Ascending aorta (tissue), 2 donors: ENCODE measurements around the gene C2CD2L. TPM values are rescaled to one million over a fixed set of nuclear protein-coding genes. Genes with fewer than 3 reads are reported as not detected.

Experiments used
- DNase-seq, 2 donors: peaks; one replicate each; pipeline ENCODE4 v3.0.0-alpha.2; 2019; ENCODE audit warnings: low spot score in 2 of 2
- H3K27ac ChIP-seq, 2 donors: fragments of 200-600 bp; sonication (generic); one replicate each; pipeline ENCODE4 v1.5.1; 2016 to 2017; ENCODE audit warnings: mild to moderate bottlenecking in 1 of 2
- H3K27me3 ChIP-seq: fragments of 200-600 bp; sonication (generic); one replicate; pipeline ENCODE4 v1.5.1; 2017
- H3K36me3 ChIP-seq, 2 donors: fragments of 200-600 bp; sonication (generic); one replicate each; pipeline ENCODE4 v1.5.1; 2016
- H3K4me1 ChIP-seq, 2 donors: fragments of 200-600 bp; sonication (generic); one replicate each; pipeline ENCODE4 v1.5.1; 2016 to 2017; ENCODE audit warnings: mild to moderate bottlenecking in 1 of 2
- H3K4me3 ChIP-seq, 2 donors: fragments of 200-600 bp; sonication (generic); one replicate each; pipeline ENCODE4 v1.5.1; 2016 to 2017; ENCODE audit warnings: mild to moderate bottlenecking in 1 of 2
- H3K9me3 ChIP-seq, 2 donors: fragments of 200-600 bp; sonication (generic); one replicate each; pipeline ENCODE4 v1.5.1; 2016
- intact Hi-C: fragments of 100-400 bp; cut with DNase I; formaldehyde crosslinking; loops from one replicate; pipeline ENCODE4 v1.15.1; 2023
- total RNA-seq: library from RNA; depleted of rRNA; stranded (reverse); fragments of >200 nt; gene quantifications from one replicate; pipeline ENCODE4 v1.1.0, GENCODE V29; 2016
- TF ChIP-seq, protein P1 (sequence below), 3 experiments: fragments of 200-600 bp in 2 of 3; fragments of 450-650 bp in 1 of 3; sonication (generic) in 2 of 3; IDR thresholded peaks; one replicate each; pipeline ENCODE4 v1.5.1; 2016 to 2019; ENCODE audit warnings: antibody characterized with exemption in 3 of 3, mild to moderate bottlenecking in 1 of 3, moderate library complexity in 1 of 3

Gene C2CD2L
- total RNA-seq, 1 donor from 2014 or later = 16.7 TPM

DNA sequence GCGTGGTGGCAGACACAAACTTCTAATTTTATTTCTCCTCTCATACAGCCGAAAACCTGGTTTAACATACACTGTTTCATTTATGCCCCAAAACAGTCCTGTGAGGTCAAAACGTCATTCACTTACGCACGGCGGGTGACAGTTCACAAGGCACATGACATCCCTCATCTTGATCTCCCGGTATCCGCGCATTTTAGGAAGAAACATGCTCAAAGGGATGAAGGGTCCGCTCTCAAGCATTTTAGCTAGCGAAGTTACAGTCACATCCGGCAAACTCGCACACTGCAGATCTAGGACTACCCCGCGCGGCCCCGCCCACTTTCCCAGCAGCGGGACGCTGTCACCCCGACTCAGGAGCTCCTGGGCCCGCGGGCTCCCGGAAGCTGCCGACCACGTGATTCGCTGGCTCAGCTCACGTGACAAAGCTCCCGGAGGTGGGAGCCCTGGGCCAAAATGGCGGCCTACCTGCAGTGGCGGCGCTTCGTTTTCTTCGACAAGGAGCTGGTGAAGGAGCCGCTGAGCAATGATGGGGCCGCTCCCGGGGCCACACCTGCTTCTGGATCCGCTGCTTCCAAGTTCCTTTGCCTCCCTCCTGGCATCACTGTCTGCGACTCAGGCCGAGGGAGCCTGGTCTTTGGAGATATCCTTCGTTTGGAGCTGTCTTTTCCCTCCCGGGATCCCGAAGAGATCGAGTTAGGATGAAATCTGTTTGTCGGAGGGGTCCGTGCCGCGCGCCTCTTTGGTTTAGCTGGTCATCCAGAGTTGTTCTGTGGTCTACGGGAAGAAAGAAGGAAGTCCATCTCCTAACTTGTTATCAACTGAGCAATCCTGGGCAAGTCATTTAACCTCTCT, 39.5 kb upstream of the C2CD2L start, which contains the start of gene VPS11:
Gene VPS11, plus strand, starts transcription at position 448 of the 852 bp plus-strand sequence. Its CDS starts 6 bp downstream, at position 454.
- Histone ChIP-seq H3K36me3 (peaks cover 21 to 23% of the 10 kb centered on the region in 2 donors), H3K27ac (peak within 1 kb of the TSS; percentile 89 to 91), H3K4me3 (peak within 1 kb of the TSS; percentile 82 to 97), H3K4me1 (peaks cover 10 to 28% of the 10 kb centered on the region in 2 donors), H3K27me3 (no peaks in the 10 kb centered on the region), H3K9me3 (no peaks in the 10 kb centered on the region)
- intact Hi-C loops = loop anchor here (1.0 to 5.0 kb wide), 4 partner anchors 10 to 69 kb away; partner anchors contain the start of genes CENATAC, HINFP, HMBS and HYOU1
- TF ChIP-seq, protein P1, sequence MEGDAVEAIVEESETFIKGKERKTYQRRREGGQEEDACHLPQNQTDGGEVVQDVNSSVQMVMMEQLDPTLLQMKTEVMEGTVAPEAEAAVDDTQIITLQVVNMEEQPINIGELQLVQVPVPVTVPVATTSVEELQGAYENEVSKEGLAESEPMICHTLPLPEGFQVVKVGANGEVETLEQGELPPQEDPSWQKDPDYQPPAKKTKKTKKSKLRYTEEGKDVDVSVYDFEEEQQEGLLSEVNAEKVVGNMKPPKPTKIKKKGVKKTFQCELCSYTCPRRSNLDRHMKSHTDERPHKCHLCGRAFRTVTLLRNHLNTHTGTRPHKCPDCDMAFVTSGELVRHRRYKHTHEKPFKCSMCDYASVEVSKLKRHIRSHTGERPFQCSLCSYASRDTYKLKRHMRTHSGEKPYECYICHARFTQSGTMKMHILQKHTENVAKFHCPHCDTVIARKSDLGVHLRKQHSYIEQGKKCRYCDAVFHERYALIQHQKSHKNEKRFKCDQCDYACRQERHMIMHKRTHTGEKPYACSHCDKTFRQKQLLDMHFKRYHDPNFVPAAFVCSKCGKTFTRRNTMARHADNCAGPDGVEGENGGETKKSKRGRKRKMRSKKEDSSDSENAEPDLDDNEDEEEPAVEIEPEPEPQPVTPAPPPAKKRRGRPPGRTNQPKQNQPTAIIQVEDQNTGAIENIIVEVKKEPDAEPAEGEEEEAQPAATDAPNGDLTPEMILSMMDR (IDR thresholded peaks at IDR 0.05) = no peak
- peak; percentile 89 to 99 for DNase-seq

GRCh38 chr11:119077839-119078238, 29.3 kb upstream of the C2CD2L start:
- no peak overlapping the region for H3K4me3 ChIP-seq
- DNase-seq = no peak
- H3K4me1 ChIP-seq = no peaks in the 10 kb centered on the region
- intact Hi-C loops = no loop called here
- H3K36me3 ChIP-seq = peaks cover 83 to 97% of the 10 kb centered on the region in 2 donors
- no peaks in the 10 kb centered on the region for H3K27me3 ChIP-seq
- no peaks in the 10 kb centered on the region for H3K9me3 ChIP-seq
- no peak overlapping the region for H3K27ac ChIP-seq
- TF ChIP-seq, protein P1 (IDR thresholded peaks at IDR 0.05) = no peak

DNA sequence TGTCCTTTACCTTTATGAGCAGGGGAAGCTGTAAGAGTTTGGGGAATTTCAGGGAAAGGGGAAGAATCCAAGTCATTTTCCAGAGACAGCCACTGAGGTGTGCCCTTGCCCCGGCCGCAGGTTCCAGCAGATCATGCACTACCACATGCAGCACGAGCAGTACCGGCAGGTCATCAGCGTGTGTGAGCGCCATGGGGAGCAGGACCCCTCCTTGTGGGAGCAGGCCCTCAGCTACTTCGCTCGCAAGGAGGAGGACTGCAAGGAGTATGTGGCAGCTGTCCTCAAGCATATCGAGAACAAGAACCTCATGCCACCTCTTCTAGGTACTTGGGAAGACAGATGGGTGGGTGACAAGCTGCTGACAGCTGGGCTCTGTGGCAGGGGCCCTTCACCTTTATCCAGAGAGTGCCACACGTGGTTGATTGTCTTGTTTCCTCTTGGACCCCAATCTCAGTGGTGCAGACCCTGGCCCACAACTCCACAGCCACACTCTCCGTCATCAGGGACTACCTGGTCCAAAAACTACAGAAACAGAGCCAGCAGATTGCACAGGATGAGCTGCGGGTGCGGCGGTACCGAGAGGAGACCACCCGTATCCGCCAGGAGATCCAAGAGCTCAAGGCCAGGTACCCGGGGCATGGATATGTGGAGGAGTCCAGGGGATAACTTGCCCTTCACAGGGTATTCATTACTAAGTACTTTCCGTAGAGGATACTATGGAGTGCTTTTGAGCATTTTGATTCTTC, 28.3 kb upstream of the C2CD2L start:
- peaks cover 73 to 87% of the 10 kb centered on the region in 2 donors for H3K36me3 ChIP-seq
- no peaks in the 10 kb centered on the region for H3K4me1 ChIP-seq
- H3K9me3 ChIP-seq = no peaks in the 10 kb centered on the region
- TF ChIP-seq, protein P1 (IDR thresholded peaks at IDR 0.05) = no peak
- no peaks in the 10 kb centered on the region for H3K27me3 ChIP-seq
- intact Hi-C loops = no loop called here
- H3K4me3 ChIP-seq = no peak overlapping the region
- DNase-seq = no peak
- H3K27ac ChIP-seq = no peak overlapping the region

DNA sequence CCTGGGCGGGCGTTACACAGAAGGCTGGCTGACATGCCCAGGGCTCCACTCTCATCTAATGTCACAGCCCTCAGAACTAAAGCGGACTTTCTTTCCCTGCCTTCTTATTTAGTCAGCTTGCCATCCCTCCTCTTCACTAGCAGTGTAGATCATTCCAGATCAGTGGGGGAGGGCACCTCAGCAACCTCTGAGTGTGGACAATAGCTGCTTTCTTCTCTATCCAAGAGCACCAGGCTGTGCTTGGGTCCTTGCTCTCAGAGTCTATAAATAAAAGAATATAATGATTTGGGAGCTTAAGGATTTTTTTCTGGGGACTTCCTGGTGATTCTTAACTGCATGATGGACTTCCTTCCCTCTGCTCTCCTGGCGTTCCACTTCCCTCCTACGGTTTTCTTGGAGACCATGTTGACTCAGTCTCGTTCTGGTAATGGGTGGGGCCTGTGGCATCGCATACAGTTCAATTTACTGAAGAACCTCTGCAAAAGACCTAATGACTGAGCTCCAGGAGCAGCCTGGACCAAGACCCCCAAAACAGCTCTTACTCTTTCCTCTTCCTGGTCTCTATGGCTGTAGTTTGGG, 25.4 kb upstream of the C2CD2L start:
- Histone ChIP-seq H3K4me1 (peaks cover 3 to 11% of the 10 kb centered on the region in 2 donors), H3K9me3 (no peaks in the 10 kb centered on the region), H3K36me3 (peaks cover 47 to 59% of the 10 kb centered on the region in 2 donors), H3K27ac (no peak overlapping the region), H3K4me3 (no peak overlapping the region), H3K27me3 (no peaks in the 10 kb centered on the region)
- no peak for DNase-seq
- TF ChIP-seq, protein P1 (IDR thresholded peaks at IDR 0.05) = no peak
- intact Hi-C loops = loop anchor here (10.0 kb wide), 1 partner anchor 507 kb away; the partner anchor contains the start of gene ARCN1
